Heart right ventricle (tissue), 16 donors: Measurements from ENCODE around the gene GAD1. TPM values are rescaled to one million over a fixed set of nuclear protein-coding genes. Genes with fewer than 3 reads are reported as not detected.
A peak's percentile ranks its signal among the peaks of the same experiment; 100 is the strongest.

ENCODE experiments used
- ATAC-seq, 8 donors: fragments of 200-7000 bp; cut with Tn5 transposase; one replicate each; pipeline ENCODE4 v1.9.1; 2020; ENCODE audit warnings: mild to moderate bottlenecking in 8 of 8, moderate library complexity in 8 of 8, moderate number of reproducible peaks in 1 of 8
- DNase-seq, 2 donors: peaks; one replicate each; pipeline ENCODE4 v3.0.0-alpha.2; 2020
- H3K27ac ChIP-seq, 10 donors: fragments of 200-600 bp; sonication (generic) in 2 of 10; one replicate each; pipeline versions ENCODE4 v1.5.0 to v1.8.0; 2020 to 2022; ENCODE audit warnings: mild to moderate bottlenecking in 3 of 10
- H3K27me3 ChIP-seq, 7 donors: fragments of 200-600 bp; one replicate each; pipeline ENCODE4 v1.8.0; 2021 to 2022; ENCODE audit warnings: mild to moderate bottlenecking in 2 of 7
- H3K36me3 ChIP-seq, 9 donors: fragments of 200-600 bp; sonication (generic) in 1 of 9; one replicate each; pipeline versions ENCODE4 v1.5.0 to v1.8.0; 2020 to 2022; ENCODE audit warnings: mild to moderate bottlenecking in 2 of 9
- H3K4me1 ChIP-seq, 9 donors: fragments of 200-600 bp; sonication (generic) in 1 of 9; one replicate each; pipeline versions ENCODE4 v1.5.0 to v1.8.0; 2020 to 2022; ENCODE audit warnings: mild to moderate bottlenecking in 4 of 9
- H3K4me3 ChIP-seq, 10 donors: fragments of 200-600 bp; sonication (generic) in 2 of 10; one replicate each; pipeline versions ENCODE4 v1.5.0 to v1.8.0; 2020 to 2022; ENCODE audit warnings: mild to moderate bottlenecking in 7 of 10, moderate library complexity in 2 of 10
- H3K9me3 ChIP-seq, 11 donors: fragments of 200-600 bp in 10 of 11; sonication (generic) in 2 of 11; one replicate each; pipeline versions ENCODE4 v1.5.0 to v1.8.0; 2013 to 2022; ENCODE audit warnings: mild to moderate bottlenecking in 2 of 11, control low read depth in 1 of 11, moderate library complexity in 1 of 11
- WGBS, 2 donors: extraction: QIAGEN DNeasy Blood & Tissue Kit; methylation state at CpG; one replicate each; pipeline ENCODE4 v1.1.7; 2013; ENCODE audit warnings: inconsistent platforms in 1 of 2; 5-methylcytosine and 5-hydroxymethylcytosine counted together
- intact Hi-C, 10 donors: fragments of 100-400 bp; cut with DNase I; formaldehyde crosslinking; loops; one replicate each; pipeline versions ENCODE4 v1.11.1 to v1.14.2; 2022
- polyA plus RNA-seq, 2 donors: library from polyadenylated mRNA; stranded (reverse); fragments of 200-250 nt; gene quantifications; one replicate each; pipeline ENCODE4 v1.2.3, GENCODE V29; 2013
- total RNA-seq, 10 donors: library from RNA; stranded (reverse); fragmentation: NEBNext Ultra II Directional in 3 of 10; extraction: Animal tissue kit (Norgen Biotek cat#: 25700) in 3 of 10; gene quantifications; one replicate each; pipeline versions ENCODE4 v1.2.1 to v1.2.4, GENCODE V29; 2021 to 2023
- TF ChIP-seq, protein P1 (sequence below), 9 donors: fragments of 200-600 bp; sonication (generic) in 2 of 9; IDR thresholded peaks; one replicate each; pipeline versions ENCODE4 v1.5.0 to v1.8.0; 2021 to 2022; ENCODE audit warnings: antibody characterized with exemption in 9 of 9, mild to moderate bottlenecking in 5 of 9, moderate library complexity in 1 of 9
- donor health status: Arrhythmogenic right ventricular cardiomyopathy.
- donor health status: ischemic (EF 13 %, LVEDD 7.1; RV severe dilation, severe dysfunction).
- donor health status: healthy with polysubstance abuse.
- donor health status: DM: no; HTN: yes; CAD: no.
- donor health status: DM: no; HTN: no; CAD: no.
- donor health status: ischemic (EF 25% LVEDD 6.9; RV normal size, moderate dysfunction).
- donor health status: ischemic (EF 25% LVEDD 5.7; RV mildly dilated, moderate dysfunction).
- donor health status: healthy.
- donor health status: DM: yes; HTN: yes; CAD: no.
- donor health status: Ischemic cardiomyopathy.
- donor health status: ischemic (EF 35%, LVEDD 5.7; RV mildly dilated, moderate dysfunction).
- donor health status: nonischemic (EF 11% LVEDD 7.7; RV severe dilation, severe dysfunction).
- donor health status: DM: yes; HTN: yes; CAD: no.
- donor health status: PGD.
- donor health status: ischemic (EF 29% LVEDD 5.4; RV normal size, mild dysfunction).
- donor health status: nonischemic (EF 23%, LVEDD 6.1; RV moderate dilation, normal function).

Gene GAD1
- total and polyA plus RNA-seq, 12 donors, result 0.03 to 0.15 (median 0.13) TPM; not detected in 9

DNA sequence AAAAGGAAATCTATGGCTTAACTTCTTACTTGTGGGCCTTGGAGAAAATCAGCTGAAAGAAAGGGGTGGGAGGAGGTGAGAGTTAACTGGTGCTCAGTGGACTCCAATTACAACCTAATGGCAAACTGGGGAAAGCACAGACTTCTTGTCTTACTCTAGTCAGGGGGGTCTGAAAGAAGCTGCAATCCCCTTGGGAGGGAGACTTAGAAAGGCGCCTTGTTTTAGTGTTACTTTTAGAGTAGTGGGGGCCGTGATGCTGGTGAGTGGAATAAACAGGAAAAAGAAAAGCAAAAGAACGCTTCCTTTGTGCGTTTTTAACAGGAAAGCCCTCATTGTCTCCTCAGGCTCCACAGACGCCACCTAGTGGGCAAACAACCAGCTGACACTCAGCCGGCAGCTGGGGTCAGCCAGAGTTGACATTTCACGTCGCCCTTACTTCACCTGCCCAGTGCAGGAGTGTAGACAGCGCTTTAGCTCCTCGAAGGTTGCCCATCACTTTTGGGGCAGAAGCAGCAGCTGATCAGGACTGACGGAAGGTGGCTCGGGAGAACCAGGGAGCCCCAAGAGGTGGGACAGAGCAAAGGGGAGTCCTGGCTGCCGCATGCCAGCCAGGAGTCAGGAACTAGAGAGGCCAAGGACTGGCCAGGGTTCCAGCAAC, 56.5 kb downstream of the GAD1 start:
- H3K4me3 ChIP-seq, result peak overlapping the region in 4 of 10 donors; percentile 8 to 35 (median 30)
- no peak overlapping the region for H3K27ac ChIP-seq

DNA sequence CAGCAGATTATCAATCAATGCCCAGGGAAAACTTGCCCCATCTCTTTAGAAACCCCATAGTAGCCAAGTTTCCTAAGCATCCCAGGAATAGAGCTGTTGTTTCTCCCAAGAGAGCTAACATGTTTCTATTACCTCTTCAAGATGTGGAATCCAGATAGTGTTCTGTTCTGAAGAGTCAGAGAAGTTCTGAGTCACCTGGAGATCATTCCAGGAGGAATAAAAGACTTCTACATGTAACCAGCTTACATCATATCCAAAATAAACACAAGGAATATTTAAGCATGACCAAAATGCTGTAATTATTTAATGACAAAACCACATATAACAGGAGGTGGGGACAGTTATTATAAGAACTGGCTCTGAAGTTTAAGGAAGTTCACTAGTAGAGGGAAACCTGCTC, 61.4 kb downstream of the GAD1 start:
- Histone ChIP-seq H3K36me3 (no peaks in the 10 kb centered on the region), H3K9me3 (no peaks in the 10 kb centered on the region), H3K27me3 (peaks cover 0 to 5% (median 0%) of the 10 kb centered on the region in 7 donors), H3K4me1 (peaks cover 0 to 4% (median 0%) of the 10 kb centered on the region in 9 donors), H3K4me3 (no peak overlapping the region), H3K27ac (no peak overlapping the region)
- intact Hi-C loops, result loop anchor here in 1 of 10 donors (10.0 kb wide), 1 partner anchor 513 kb away; no protein-coding TSS in a partner anchor
- ATAC-seq, result no peak
- no peak for DNase-seq
- TF ChIP-seq, protein P1, sequence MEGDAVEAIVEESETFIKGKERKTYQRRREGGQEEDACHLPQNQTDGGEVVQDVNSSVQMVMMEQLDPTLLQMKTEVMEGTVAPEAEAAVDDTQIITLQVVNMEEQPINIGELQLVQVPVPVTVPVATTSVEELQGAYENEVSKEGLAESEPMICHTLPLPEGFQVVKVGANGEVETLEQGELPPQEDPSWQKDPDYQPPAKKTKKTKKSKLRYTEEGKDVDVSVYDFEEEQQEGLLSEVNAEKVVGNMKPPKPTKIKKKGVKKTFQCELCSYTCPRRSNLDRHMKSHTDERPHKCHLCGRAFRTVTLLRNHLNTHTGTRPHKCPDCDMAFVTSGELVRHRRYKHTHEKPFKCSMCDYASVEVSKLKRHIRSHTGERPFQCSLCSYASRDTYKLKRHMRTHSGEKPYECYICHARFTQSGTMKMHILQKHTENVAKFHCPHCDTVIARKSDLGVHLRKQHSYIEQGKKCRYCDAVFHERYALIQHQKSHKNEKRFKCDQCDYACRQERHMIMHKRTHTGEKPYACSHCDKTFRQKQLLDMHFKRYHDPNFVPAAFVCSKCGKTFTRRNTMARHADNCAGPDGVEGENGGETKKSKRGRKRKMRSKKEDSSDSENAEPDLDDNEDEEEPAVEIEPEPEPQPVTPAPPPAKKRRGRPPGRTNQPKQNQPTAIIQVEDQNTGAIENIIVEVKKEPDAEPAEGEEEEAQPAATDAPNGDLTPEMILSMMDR (IDR thresholded peaks at IDR 0.05), result no peak

More for the DNA sequence above, 56.5 kb downstream of the GAD1 start:
- DNase-seq (peak; percentile 61 to 62), ATAC-seq (peak; percentile 73 to 93 (median 86))
- Histone ChIP-seq H3K27me3 (peaks cover 0 to 5% (median 0%) of the 10 kb centered on the region in 7 donors), H3K9me3 (no peaks in the 10 kb centered on the region), H3K36me3 (no peaks in the 10 kb centered on the region), H3K4me1 (peaks cover 0 to 4% (median 0%) of the 10 kb centered on the region in 9 donors)
- TF ChIP-seq, protein P1 (IDR thresholded peaks at IDR 0.05), result peak; percentile 72 to 94 (median 88)
- whole genome bisulfite sequencing, 2 donors, result 16 to 19% methylated on average over 13 of the region's 13 CpGs
- intact Hi-C loops, result loop anchor here in 1 of 10 donors (10.0 kb wide), 1 partner anchor 508 kb away; no protein-coding TSS in a partner anchor

DNA sequence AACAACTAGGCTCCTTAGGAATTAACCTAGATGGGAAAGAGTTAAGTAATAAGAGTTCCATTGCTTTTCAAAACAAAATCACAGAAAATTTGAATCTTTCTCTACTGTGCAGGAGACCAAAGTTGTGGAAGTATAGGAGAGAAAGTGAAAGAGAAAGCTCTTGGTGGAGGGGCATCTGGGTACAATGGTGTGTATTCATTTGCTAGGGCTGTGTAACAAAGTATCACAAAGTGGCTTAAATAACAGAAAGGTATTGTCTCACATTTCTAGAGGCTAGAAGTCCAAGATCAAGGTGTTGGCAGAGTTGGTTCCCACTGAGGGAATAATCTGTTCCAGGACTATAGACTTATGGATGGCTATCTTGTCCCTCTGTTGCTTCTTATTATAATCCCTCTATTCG, 61.8 kb downstream of the GAD1 start:
- WGBS, 2 donors, result 81 to 96% methylated on average over 1 of the region's 1 CpG
- intact Hi-C loops, result loop anchor here in 1 of 10 donors (10.0 kb wide), 1 partner anchor 514 kb away; no protein-coding TSS in a partner anchor
- H3K36me3 ChIP-seq, result no peaks in the 10 kb centered on the region
- H3K9me3 ChIP-seq, result no peaks in the 10 kb centered on the region
- no peak for DNase-seq
- peaks cover 0 to 1% (median 0%) of the 10 kb centered on the region in 9 donors for H3K4me1 ChIP-seq
- H3K27me3 ChIP-seq, result peaks cover 0 to 5% (median 0%) of the 10 kb centered on the region in 7 donors
- H3K4me3 ChIP-seq, result no peak overlapping the region
- TF ChIP-seq, protein P1 (IDR thresholded peaks at IDR 0.05), result no peak
- H3K27ac ChIP-seq, result no peak overlapping the region
- ATAC-seq, result no peak

DNA sequence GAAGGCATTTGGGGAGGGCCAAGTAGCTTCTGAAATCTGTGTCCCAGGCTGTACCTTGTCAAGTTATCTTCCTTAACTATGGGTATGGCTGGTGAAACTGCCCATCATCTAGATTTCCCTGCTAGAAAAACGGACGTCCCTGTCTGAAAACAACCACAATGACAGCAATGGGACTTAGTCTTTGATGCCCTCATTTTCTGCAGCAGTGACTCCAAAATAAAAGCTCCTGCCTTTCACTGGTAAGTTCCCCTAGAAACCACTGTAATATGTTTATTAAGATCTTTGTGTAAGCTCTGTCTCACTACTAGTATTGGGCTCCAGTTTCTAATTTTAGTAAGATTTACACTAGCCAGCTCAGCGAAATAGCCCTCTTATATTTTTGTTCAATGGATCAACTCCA, 65.2 kb downstream of the GAD1 start:
- ATAC-seq (no peak), DNase-seq (no peak)
- WGBS, 2 donors, result 42 to 54% methylated on average over 3 of the region's 3 CpGs
- H3K27ac ChIP-seq, result no peak overlapping the region
- no peaks in the 10 kb centered on the region for H3K9me3 ChIP-seq
- no peaks in the 10 kb centered on the region for H3K4me1 ChIP-seq
- intact Hi-C loops, result no loop called here
- H3K27me3 ChIP-seq, result peaks cover 0 to 14% (median 0%) of the 10 kb centered on the region in 7 donors
- no peak overlapping the region for H3K4me3 ChIP-seq
- H3K36me3 ChIP-seq, result no peaks in the 10 kb centered on the region
- TF ChIP-seq, protein P1 (IDR thresholded peaks at IDR 0.05), result no peak
